HG02970 (cell line): ENCODE data around the gene GNAQ.
"Not testable (repeated sequence)": the region's sequence is repeated elsewhere in the genome, so short reads cannot be mapped to it uniquely, and the experiment has no call there.

Experiments
- ATAC-seq: cut with Tn5 transposase; IDR thresholded peaks from one replicate; pipeline ENCODE4 v1.9.1; 2021; ENCODE audit warnings: mild to moderate bottlenecking, moderate library complexity, moderate number of reproducible peaks; ENCODE audit not compliant: unreplicated experiment, low FRiP score

The GNAQ gene

GRCh38 chr9:77721156-77721555, 310.5 kb downstream of the GNAQ start:
- ATAC-seq, result not testable (repeated sequence)

GRCh38 chr9:77719321-77719720, 312.3 kb downstream of the GNAQ start:
- ATAC-seq, result no peak

- not testable (repeated sequence) for ATAC-seq
These were observed 313.3 kb downstream of the GNAQ start for GRCh38 chr9:77718298-77718640.

- not testable (repeated sequence) for ATAC-seq
These were observed 313.9 kb downstream of the GNAQ start for GRCh38 chr9:77717608-77718297.

- ATAC-seq, result no peak
These were observed 317.5 kb downstream of the GNAQ start for GRCh38 chr9:77714077-77714549.

GRCh38 chr9:77712533-77713130, 319.0 kb downstream of the GNAQ start:
- ATAC-seq, result no peak

- ATAC-seq, result no peak
These were observed 320.5 kb downstream of the GNAQ start for GRCh38 chr9:77710965-77711648.

GRCh38 chr9:77710316-77710715, 321.3 kb downstream of the GNAQ start:
- ATAC-seq, result no peak

- no peak for ATAC-seq
These were observed 323.4 kb downstream of the GNAQ start for GRCh38 chr9:77708064-77708815.

- ATAC-seq, result no peak
These were observed 324.1 kb downstream of the GNAQ start for GRCh38 chr9:77707383-77708063.

- ATAC-seq, result no peak
These were observed 326.0 kb downstream of the GNAQ start for GRCh38 chr9:77705636-77706035.

- ATAC-seq, result not testable (repeated sequence)
These were observed 328.9 kb downstream of the GNAQ start for GRCh38 chr9:77702521-77703390.

- ATAC-seq, result no peak
These were observed 334.2 kb downstream of the GNAQ start for GRCh38 chr9:77697238-77697984.

GRCh38 chr9:77690723-77691122, 340.9 kb downstream of the GNAQ start:
- not testable (repeated sequence) for ATAC-seq

GRCh38 chr9:77690119-77690518, 341.5 kb downstream of the GNAQ start:
- not testable (repeated sequence) for ATAC-seq

GRCh38 chr9:77687737-77688136, 343.9 kb downstream of the GNAQ start:
- ATAC-seq, result not testable (repeated sequence)

- ATAC-seq, result no peak
These were observed 351.0 kb downstream of the GNAQ start for GRCh38 chr9:77680581-77680980.

GRCh38 chr9:77679661-77680368, 351.8 kb downstream of the GNAQ start:
- ATAC-seq, result no peak
